ENCODE data around the gene LRRC71.

The LRRC71 gene

GRCh38 chr1:156927215-156928042 is 7.0 kb downstream of the LRRC71 start:
- DNase-seq (ENCODE audit: low read depth, low spot score): no peak

GRCh38 chr1:156928043-156928602 is 7.7 kb downstream of the LRRC71 start:
- no peak for DNase-seq (ENCODE audit: low read depth, low spot score)

- DNase-seq (ENCODE audit: low read depth, low spot score): no peak
Observed at GRCh38 chr1:156929596-156930238, 9.3 kb downstream of the LRRC71 start.

GRCh38 chr1:156930483-156930882 is 10.1 kb downstream of the LRRC71 start:
- no peak for DNase-seq (ENCODE audit: low read depth, low spot score)

GRCh38 chr1:156931211-156931952 is 10.9 kb downstream of the LRRC71 start:
- DNase-seq (ENCODE audit: low read depth, low spot score): no peak

- DNase-seq (ENCODE audit: low read depth, low spot score): no peak
Observed at GRCh38 chr1:156931974-156932710, 11.7 kb downstream of the LRRC71 start.

- DNase-seq (ENCODE audit: low read depth, low spot score): no peak
Observed at GRCh38 chr1:156933136-156933535, 12.7 kb downstream of the LRRC71 start.

- no peak for DNase-seq (ENCODE audit: low read depth, low spot score)
Observed at GRCh38 chr1:156935505-156936128, 15.2 kb downstream of the LRRC71 start.

- no peak for DNase-seq (ENCODE audit: low read depth, low spot score)
Observed at GRCh38 chr1:156936191-156936590, 15.8 kb downstream of the LRRC71 start.

- DNase-seq (ENCODE audit: low read depth, low spot score): no peak
Observed at GRCh38 chr1:156936721-156937220, 16.3 kb downstream of the LRRC71 start.

- DNase-seq (ENCODE audit: low read depth, low spot score): no peak
Observed at GRCh38 chr1:156937883-156938282, 17.5 kb downstream of the LRRC71 start.

- DNase-seq (ENCODE audit: low read depth, low spot score): no peak
Observed at GRCh38 chr1:156938813-156939212, 18.4 kb downstream of the LRRC71 start.

- DNase-seq (ENCODE audit: low read depth, low spot score): no peak
Observed at GRCh38 chr1:156939786-156940334, 19.4 kb downstream of the LRRC71 start.

GRCh38 chr1:156941675-156942074 is 21.2 kb downstream of the LRRC71 start:
- no peak for DNase-seq (ENCODE audit: low read depth, low spot score)

GRCh38 chr1:156942176-156942575 is 21.7 kb downstream of the LRRC71 start:
- DNase-seq (ENCODE audit: low read depth, low spot score): no peak

GRCh38 chr1:156942576-156942975 is 22.1 kb downstream of the LRRC71 start:
- DNase-seq (ENCODE audit: low read depth, low spot score): no peak

- DNase-seq (ENCODE audit: low read depth, low spot score): no peak
Observed at GRCh38 chr1:156943756-156944155, 23.3 kb downstream of the LRRC71 start.

GRCh38 chr1:156944268-156944667 is 23.8 kb downstream of the LRRC71 start:
- no peak for DNase-seq (ENCODE audit: low read depth, low spot score)

GRCh38 chr1:156944848-156945247 is 24.4 kb downstream of the LRRC71 start:
- DNase-seq (ENCODE audit: low read depth, low spot score): no peak

- DNase-seq (ENCODE audit: low read depth, low spot score): no peak
Observed at GRCh38 chr1:156945881-156946661, 25.6 kb downstream of the LRRC71 start.

Measured in smooth muscle cell of the brain vasculature (primary cell).